IMR-90 (cell line): ENCODE data around the gene NECTIN2.

Source experiments
- BHLHE40 ChIP-seq: fragments of 150-350 bp; IDR thresholded peaks from 2 replicates; pipeline ENCODE4 v1.6.1; 2016; ENCODE audit warnings: mild to moderate bottlenecking, low read depth, low read length
- CHD1 ChIP-seq: IDR thresholded peaks from 2 replicates; pipeline ENCODE4 v1.6.1; 2012; ENCODE audit warnings: low read depth, low read length, improper control_type of control experiment
- CTCF ChIP-seq: conservative IDR thresholded peaks from 2 replicates; pipeline ENCODE4 v1.5.1; 2012; ENCODE audit warnings: mild to moderate bottlenecking, low read depth, low read length, improper control_type of control experiment
- FOS ChIP-seq: fragments of 150-350 bp; IDR thresholded peaks from 2 replicates; pipeline ENCODE4 v1.6.1; 2016; ENCODE audit warnings: low read depth, low read length
- MXI1 ChIP-seq: IDR thresholded peaks from 2 replicates; pipeline ENCODE4 v1.6.1; 2012; ENCODE audit warnings: low read depth, mild to moderate bottlenecking, low read length, moderate library complexity, borderline replicate concordance
- POLR2A ChIP-seq: IDR thresholded peaks from 2 replicates; pipeline ENCODE4 v1.6.1; 2012; ENCODE audit warnings: mild to moderate bottlenecking, low read depth, low read length
- RAD21 ChIP-seq: IDR thresholded peaks from 2 replicates; pipeline ENCODE4 v1.6.1; 2012; ENCODE audit warnings: low read length, improper control_type of control experiment
- SMC3 ChIP-seq: fragments of 150-350 bp; IDR thresholded peaks from 2 replicates; pipeline ENCODE4 v1.6.1; 2016; ENCODE audit warnings: low read depth, mild to moderate bottlenecking, antibody characterized with exemption, low read length, moderate library complexity
- TF ChIP-seq, protein P1 (sequence below): fragments of 150-350 bp; IDR thresholded peaks from 2 replicates; pipeline ENCODE4 v1.6.1; 2017; ENCODE audit warnings: mild to moderate bottlenecking, antibody characterized with exemption, low read length, low read depth

DNA sequence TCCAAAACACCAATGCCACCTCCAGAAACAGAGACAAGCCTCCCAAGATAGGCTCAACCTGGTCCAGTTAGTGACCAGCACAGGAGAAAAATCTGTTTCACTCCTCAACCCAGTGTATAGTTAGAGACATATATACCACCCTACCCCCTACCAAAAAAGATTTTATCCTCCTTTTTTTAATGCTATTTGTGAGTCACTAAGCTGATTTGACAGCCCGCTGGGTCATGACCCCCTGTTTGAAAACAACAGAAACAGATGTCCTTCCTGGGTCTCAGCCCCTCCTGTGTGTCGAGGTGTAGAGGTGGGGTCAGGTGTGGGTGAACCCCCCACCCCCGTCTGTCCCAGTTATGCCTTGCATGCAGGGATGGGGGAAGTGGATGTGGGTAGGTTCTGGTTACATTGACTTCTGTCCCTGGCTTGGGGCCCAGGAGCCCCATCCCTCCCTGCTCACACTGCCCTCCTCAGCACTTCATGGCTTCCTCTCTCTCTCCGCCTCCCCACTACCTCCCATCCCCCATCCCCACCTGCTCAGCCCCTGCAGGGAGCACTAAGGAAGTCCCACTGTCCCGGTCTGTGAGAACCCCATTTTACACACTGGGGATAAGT lies 30.9 kb downstream of the NECTIN2 start:
- TF ChIP-seq CTCF, result no peak
- no peak for TF ChIP-seq RAD21
- TF ChIP-seq SMC3, result no peak
- TF ChIP-seq MXI1, result no peak
- TF ChIP-seq, protein P1, sequence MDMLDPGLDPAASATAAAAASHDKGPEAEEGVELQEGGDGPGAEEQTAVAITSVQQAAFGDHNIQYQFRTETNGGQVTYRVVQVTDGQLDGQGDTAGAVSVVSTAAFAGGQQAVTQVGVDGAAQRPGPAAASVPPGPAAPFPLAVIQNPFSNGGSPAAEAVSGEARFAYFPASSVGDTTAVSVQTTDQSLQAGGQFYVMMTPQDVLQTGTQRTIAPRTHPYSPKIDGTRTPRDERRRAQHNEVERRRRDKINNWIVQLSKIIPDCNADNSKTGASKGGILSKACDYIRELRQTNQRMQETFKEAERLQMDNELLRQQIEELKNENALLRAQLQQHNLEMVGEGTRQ, result no peak
- no peak for TF ChIP-seq POLR2A
- TF ChIP-seq BHLHE40, result no peak
- TF ChIP-seq CHD1, result no peak
- no peak for TF ChIP-seq FOS
